HFF-Myc (cell line): Measurements from ENCODE around the gene KCNS3.

Experiments used
- DNase-seq: peaks from one replicate; pipeline ENCODE4 v3.0.0-alpha.2; 2011; ENCODE audit warnings: low read depth; ENCODE audit errors: extremely low read depth
- H3K4me3 ChIP-seq: replicated peaks from 2 replicates; pipeline ENCODE4 v1.5.1; 2011; ENCODE audit warnings: low read depth, mild to moderate bottlenecking, control low read depth, low read length
- CTCF ChIP-seq: IDR thresholded peaks from 2 replicates; pipeline ENCODE4 v1.5.1; 2012; ENCODE audit warnings: mild to moderate bottlenecking, low read depth, low read length, control low read depth; ENCODE audit errors: missing control alignments

Gene KCNS3

GRCh38 chr2:17965196-17965595 lies 86.7 kb downstream of the KCNS3 start:
- H3K4me3 ChIP-seq = no peak overlapping the region
- TF ChIP-seq CTCF = no peak
- no peak for DNase-seq

- DNase-seq = no peak
- no peak for TF ChIP-seq CTCF
- no peak overlapping the region for H3K4me3 ChIP-seq
Observed at GRCh38 chr2:17966798-17967197, 88.3 kb downstream of the KCNS3 start.

GRCh38 chr2:17969661-17970060 lies 91.2 kb downstream of the KCNS3 start:
- no peak overlapping the region for H3K4me3 ChIP-seq
- TF ChIP-seq CTCF = no peak
- DNase-seq = no peak

- no peak overlapping the region for H3K4me3 ChIP-seq
- no peak for TF ChIP-seq CTCF
- no peak for DNase-seq
Observed at GRCh38 chr2:17971531-17972125, 93.2 kb downstream of the KCNS3 start.

- no peak for DNase-seq
- H3K4me3 ChIP-seq = no peak overlapping the region
- no peak for TF ChIP-seq CTCF
Observed at GRCh38 chr2:17972991-17973390, 94.5 kb downstream of the KCNS3 start.

- no peak for TF ChIP-seq CTCF
- no peak overlapping the region for H3K4me3 ChIP-seq
- DNase-seq = no peak
Observed at GRCh38 chr2:17975401-17975800, 96.9 kb downstream of the KCNS3 start.

- DNase-seq = peak; percentile 92
- TF ChIP-seq CTCF = no peak
- H3K4me3 ChIP-seq = no peak overlapping the region
Observed at GRCh38 chr2:17976871-17977746, 98.6 kb downstream of the KCNS3 start.
